IMR-90 (cell line): Measurements from ENCODE around the gene SPINDOC. TPM values are rescaled to one million over a fixed set of nuclear protein-coding genes. Genes with fewer than 3 reads are reported as not detected.

Experiments used
- ATAC-seq: fragments of 200-7000 bp; cut with Tn5 transposase; 2 replicates; pipeline ENCODE4 v1.9.1; 2020; ENCODE audit warnings: low read depth, mild to moderate bottlenecking, moderate library complexity
- BruUV-seq: library from RNA; stranded (reverse); fragments of 400-500 nt; replicated peaks from 2 replicates; lab custom pipeline; 2021; lab: Mats Ljungman, UMichigan
- CTCF ChIA-PET: fragments of 300-600 bp; formaldehyde crosslinking; extraction: SDS; loops from one replicate; lab custom pipeline; 2021; ENCODE audit warnings: antibody characterized with exemption; lab: Yijun Ruan, JAX
- POLR2A ChIA-PET: fragments of 300-600 bp; sonication (Branson Sonifier 250); formaldehyde crosslinking; loops from one replicate; lab custom pipeline; 2022; ENCODE audit warnings: antibody characterized with exemption; ENCODE audit not compliant: unreplicated experiment; lab: Charles Lee
- DNase-seq: peaks from one replicate; pipeline ENCODE4 v3.0.0; 2013
- H2AFZ ChIP-seq: replicated peaks from 2 replicates; pipeline ENCODE3; 2013; ENCODE audit warnings: low read length, mild to moderate bottlenecking; ENCODE audit not compliant: poor library complexity
- H2AK5ac ChIP-seq: 2 replicates; pipeline ENCODE4 v1.6.1; 2013; ENCODE audit warnings: low read depth, low read length, inconsistent platforms
- H2AK9ac ChIP-seq: replicated peaks from 2 replicates; pipeline ENCODE3; 2013; ENCODE audit warnings: mild to moderate bottlenecking, low read depth, low read length, moderate library complexity; ENCODE audit not compliant: poor library complexity
- H2BK120ac ChIP-seq: 2 replicates; pipeline ENCODE4 v1.6.1; 2013; ENCODE audit warnings: low read depth, low read length, inconsistent platforms
- H2BK15ac ChIP-seq: 3 replicates; pipeline ENCODE4 v1.6.1; 2013; ENCODE audit warnings: low read depth, low read length, inconsistent platforms
- H2BK20ac ChIP-seq: 2 replicates; pipeline ENCODE4 v1.6.1; 2013; ENCODE audit warnings: low read depth, mild to moderate bottlenecking, inconsistent platforms, low read length, moderate library complexity
- H2BK5ac ChIP-seq: 2 replicates; pipeline ENCODE4 v1.6.1; 2013; ENCODE audit warnings: mild to moderate bottlenecking, low read depth, low read length, inconsistent platforms; ENCODE audit not compliant: poor library complexity, severe bottlenecking
- H3K14ac ChIP-seq: replicated peaks from 2 replicates; pipeline ENCODE4 v1.6.1; 2013; ENCODE audit warnings: low read depth, low read length, inconsistent platforms
- H3K18ac ChIP-seq: 2 replicates; pipeline ENCODE4 v1.6.1; 2013; ENCODE audit warnings: low read depth, low read length, control low read depth
- H3K23ac ChIP-seq: 2 replicates; pipeline ENCODE4 v1.6.1; 2013; ENCODE audit warnings: low read depth, low read length, inconsistent platforms
- H3K27ac ChIP-seq: 2 replicates; pipeline ENCODE4 v1.5.1; 2013; ENCODE audit warnings: mild to moderate bottlenecking, control low read depth, low read length; ENCODE audit not compliant: insufficient read depth
- H3K27me3 ChIP-seq: 2 replicates; pipeline ENCODE4 v1.6.1; 2013; ENCODE audit warnings: low read length; ENCODE audit not compliant: control insufficient read depth, insufficient read depth
- H3K36me3 ChIP-seq: 2 replicates; pipeline ENCODE4 v1.6.1; 2013; ENCODE audit warnings: low read length, mixed read lengths; ENCODE audit not compliant: control insufficient read depth, insufficient read depth
- H3K4ac ChIP-seq: 2 replicates; pipeline ENCODE4 v1.6.1; 2013; ENCODE audit warnings: low read depth, low read length, inconsistent platforms
- H3K4me1 ChIP-seq: 2 replicates; pipeline ENCODE4 v1.6.1; 2013; ENCODE audit warnings: low read length, mixed read lengths; ENCODE audit not compliant: control insufficient read depth, insufficient read depth
- H3K4me2 ChIP-seq: 2 replicates; pipeline ENCODE4 v1.6.1; 2013; ENCODE audit warnings: low read depth, mild to moderate bottlenecking, control low read depth, low read length, moderate library complexity
- H3K4me3 ChIP-seq: 2 replicates; pipeline ENCODE4 v1.5.1; 2013; ENCODE audit warnings: low read depth, mild to moderate bottlenecking, control low read depth, low read length, moderate library complexity; ENCODE audit not compliant: insufficient read depth
- H3K56ac ChIP-seq: 2 replicates; pipeline ENCODE4 v1.6.1; 2013; ENCODE audit warnings: low read length, inconsistent platforms; ENCODE audit not compliant: insufficient read depth; ENCODE audit errors: extremely low read depth
- H3K79me1 ChIP-seq, 2 experiments: 2 replicates each; pipeline ENCODE4 v1.6.1; 2013; ENCODE audit warnings: low read length in 2 of 2, inconsistent platforms in 1 of 2, low read depth in 1 of 2
- H3K9ac ChIP-seq: 2 replicates; pipeline ENCODE4 v1.6.1; 2013; ENCODE audit warnings: low read depth, low read length, control low read depth
- H3K9me1 ChIP-seq: 2 replicates; pipeline ENCODE4 v1.6.1; 2013; ENCODE audit warnings: low read length, inconsistent platforms; ENCODE audit not compliant: insufficient read depth
- H3K9me3 ChIP-seq: 2 replicates; pipeline ENCODE4 v1.6.1; 2013; ENCODE audit warnings: low read length; ENCODE audit not compliant: control insufficient read depth, insufficient read depth
- H4K20me1 ChIP-seq: 2 replicates; pipeline ENCODE4 v1.6.1; 2013; ENCODE audit warnings: low read length, inconsistent platforms; ENCODE audit not compliant: insufficient read depth
- H4K5ac ChIP-seq: 2 replicates; pipeline ENCODE4 v1.6.1; 2013; ENCODE audit warnings: mild to moderate bottlenecking, low read depth, low read length, control low read depth
- H4K8ac ChIP-seq, 2 experiments: 2 replicates each; pipeline ENCODE4 v1.6.1; 2013; ENCODE audit warnings: low read depth in 2 of 2, low read length in 2 of 2, control low read depth in 1 of 2, inconsistent platforms in 1 of 2
- H4K91ac ChIP-seq: 2 replicates; pipeline ENCODE4 v1.6.1; 2013; ENCODE audit warnings: low read depth, low read length, inconsistent platforms; ENCODE audit not compliant: insufficient read depth
- BHLHE40 ChIP-seq: fragments of 150-350 bp; IDR thresholded peaks from 2 replicates; pipeline ENCODE4 v1.6.1; 2016; ENCODE audit warnings: mild to moderate bottlenecking, low read depth, low read length
- CEBPB ChIP-seq: IDR thresholded peaks from 2 replicates; pipeline ENCODE4 v1.6.1; 2012; ENCODE audit warnings: low read depth, low read length, improper control_type of control experiment
- CHD1 ChIP-seq: IDR thresholded peaks from 2 replicates; pipeline ENCODE4 v1.6.1; 2012; ENCODE audit warnings: low read depth, low read length, improper control_type of control experiment
- FOS ChIP-seq: fragments of 150-350 bp; IDR thresholded peaks from 2 replicates; pipeline ENCODE4 v1.6.1; 2016; ENCODE audit warnings: low read depth, low read length
- MAFK ChIP-seq: IDR thresholded peaks from 2 replicates; pipeline ENCODE4 v1.6.1; 2012; ENCODE audit warnings: low read depth, low read length, improper control_type of control experiment
- MAZ ChIP-seq: IDR thresholded peaks from 2 replicates; pipeline ENCODE4 v1.6.1; 2012; ENCODE audit warnings: low read depth, mild to moderate bottlenecking, low read length, improper control_type of control experiment, moderate library complexity, borderline replicate concordance
- MXI1 ChIP-seq: IDR thresholded peaks from 2 replicates; pipeline ENCODE4 v1.6.1; 2012; ENCODE audit warnings: low read depth, mild to moderate bottlenecking, low read length, moderate library complexity, borderline replicate concordance
- NFE2L2 ChIP-seq: fragments of 150-350 bp; IDR thresholded peaks from 2 replicates; pipeline ENCODE4 v1.6.1; 2016; ENCODE audit warnings: low read depth, mild to moderate bottlenecking, low read length
- POLR2A ChIP-seq: IDR thresholded peaks from 2 replicates; pipeline ENCODE4 v1.6.1; 2012; ENCODE audit warnings: mild to moderate bottlenecking, low read depth, low read length
- RCOR1 ChIP-seq: IDR thresholded peaks from 2 replicates; pipeline ENCODE4 v1.6.1; 2012; ENCODE audit warnings: mild to moderate bottlenecking, low read length, improper control_type of control experiment; ENCODE audit not compliant: insufficient replicate concordance
- RFX5 ChIP-seq: IDR thresholded peaks from 2 replicates; pipeline ENCODE4 v1.8.0; 2012; ENCODE audit warnings: low read depth, mild to moderate bottlenecking, low read length, moderate library complexity
- SMC3 ChIP-seq: fragments of 150-350 bp; IDR thresholded peaks from 2 replicates; pipeline ENCODE4 v1.6.1; 2016; ENCODE audit warnings: low read depth, mild to moderate bottlenecking, antibody characterized with exemption, low read length, moderate library complexity
- WGBS, 2 experiments: methylation state at CpG; one replicate each; pipeline versions ENCODE4 v1.1.5 to v1.1.7; 2013; ENCODE audit warnings: missing lambda C conversion rate in 2 of 2; ENCODE audit not compliant: insufficient read length in 1 of 2; ENCODE audit errors: extremely low coverage in 2 of 2; 5-methylcytosine and 5-hydroxymethylcytosine counted together
- dilution Hi-C: fragments of 300-500 bp; cut with HindIII; formaldehyde crosslinking; loops from one replicate; pipeline ENCODE4 v1.14.3; 2018; ENCODE audit warnings: low sequenced_read_pairs; ENCODE audit not compliant: unreplicated experiment
- in situ Hi-C: fragments of 300-500 bp; cut with MboI; formaldehyde crosslinking; loops from 3 replicates; pipeline ENCODE4 v1.14.3; 2019; ENCODE audit warnings: low sequenced_read_pairs, inconsistent platforms, mixed read lengths
- intact Hi-C: fragments of 100-400 bp; cut with micrococcal nuclease; formaldehyde crosslinking; loops from 2 replicates; pipeline ENCODE4 v1.10.0; 2022
- polyA plus RNA-seq, 3 experiments: library from polyadenylated mRNA; depleted of rRNA; stranded (reverse); fragments of >200 nt; gene quantifications; 2 replicates each; pipeline ENCODE4 v1.2.3, GENCODE V29; 2012; ENCODE audit warnings: low replicate concordance in 1 of 3
- total RNA-seq: library from RNA; depleted of rRNA; stranded (reverse); fragments of >200 nt; gene quantifications from 2 replicates; pipeline ENCODE4 v1.2.3, GENCODE V29; 2012
- TF ChIP-seq, protein P1 (sequence below): conservative IDR thresholded peaks from 2 replicates; pipeline ENCODE4 v1.5.1; 2012; ENCODE audit warnings: mild to moderate bottlenecking, low read depth, low read length, improper control_type of control experiment
- TF ChIP-seq, protein P2 (sequence below): fragments of 150-350 bp; IDR thresholded peaks from 2 replicates; pipeline ENCODE4 v1.6.1; 2017; ENCODE audit warnings: mild to moderate bottlenecking, antibody characterized with exemption, low read length, low read depth
- TF ChIP-seq, protein P3 (sequence below): fragments of 150-350 bp; IDR thresholded peaks from 2 replicates; pipeline ENCODE4 v1.6.1; 2016; ENCODE audit warnings: low read depth, mild to moderate bottlenecking, low read length, moderate library complexity, borderline replicate concordance

Gene SPINDOC
- total and polyA plus RNA-seq, 2 of the 4 experiments (the other 2 are of a cell fraction), result 10.0 to 29.9 TPM

DNA sequence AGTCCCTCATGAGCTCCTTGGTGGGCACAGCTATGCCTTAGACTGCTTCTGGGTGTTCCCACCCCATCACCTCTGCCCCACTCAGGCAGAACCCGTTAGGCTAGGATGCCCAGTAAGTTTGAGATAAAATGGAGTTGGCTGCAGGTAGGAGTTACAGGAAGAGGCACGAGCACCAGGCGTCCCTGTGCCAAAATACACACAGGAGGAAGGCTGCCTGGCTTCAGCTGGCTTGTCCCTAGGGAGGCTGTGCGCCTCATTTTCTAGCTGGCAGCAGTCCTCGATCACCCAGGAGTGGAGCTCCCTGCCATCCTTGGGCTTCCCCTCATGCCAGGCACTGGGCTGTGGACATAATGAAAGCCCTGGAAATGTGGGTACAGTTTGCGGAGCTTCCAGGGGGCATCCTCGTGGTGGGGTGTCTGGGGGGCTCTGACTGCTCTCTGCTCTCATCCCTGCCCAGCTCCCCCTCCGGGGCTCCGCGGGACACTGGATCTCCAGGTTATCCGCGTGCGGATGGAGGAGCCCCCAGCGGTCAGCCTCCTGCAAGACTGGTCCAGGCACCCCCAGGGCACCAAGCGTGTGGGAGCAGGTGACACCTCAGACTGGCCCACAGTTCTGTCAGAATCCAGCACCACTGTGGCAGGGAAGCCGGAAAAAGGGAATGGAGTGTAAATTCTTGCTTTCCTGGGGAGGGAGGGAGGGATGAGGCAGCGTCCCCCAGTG lies 13.4 kb downstream of the SPINDOC start:
- Histone ChIP-seq H4K91ac (no peak overlapping the region), H3K18ac (no peak overlapping the region), H2BK15ac (no peak overlapping the region), H3K56ac (no peak overlapping the region), H3K27ac (no peak overlapping the region), H2BK20ac (no peak overlapping the region), H3K14ac (no peak overlapping the region), H2BK5ac (no peak overlapping the region), H2BK120ac (no peak overlapping the region), H3K79me1 (peaks cover 11 to 35% of the 10 kb centered on the region in 2 experiments; a peak in 3 of 4 replicates), H4K5ac (no peak overlapping the region), H3K23ac (no peak overlapping the region), H3K4ac (no peak overlapping the region), H3K36me3 (peaks cover 51% of the 10 kb centered on the region), H4K8ac (no peak overlapping the region), H3K4me1 (no peaks in the 10 kb centered on the region), H2AK9ac (no peak overlapping the region), H3K9me1 (no peaks in the 10 kb centered on the region), H2AK5ac (no peak overlapping the region), H3K9me3 (no peaks in the 10 kb centered on the region), H2AFZ (no peak overlapping the region), H3K27me3 (no peaks in the 10 kb centered on the region), H3K4me3 (no peak overlapping the region), H3K9ac (no peak overlapping the region), H4K20me1 (peaks cover 18% of the 10 kb centered on the region), H3K4me2 (no peak overlapping the region)
- intact Hi-C loops, result no loop called here
- dilution Hi-C loops, result no loop called here
- ATAC-seq, result no peak
- ChIA-PET POLR2A (no interaction called here), CTCF (no interaction called here)
- WGBS, 2 experiments, result 91% methylated on average over 4 of the region's 17 CpGs; no CpG with 5 or more reads in 1 of the 2 experiments
- in situ Hi-C loops, result no loop called here
- TF ChIP-seq POLR2A (no peak), MXI1 (no peak), RCOR1 (no peak), RFX5 (no peak), NFE2L2 (no peak), CEBPB (no peak), SMC3 (no peak), BHLHE40 (no peak), MAFK (no peak), FOS (no peak), MAZ (no peak), CHD1 (no peak)
- TF ChIP-seq, protein P1, sequence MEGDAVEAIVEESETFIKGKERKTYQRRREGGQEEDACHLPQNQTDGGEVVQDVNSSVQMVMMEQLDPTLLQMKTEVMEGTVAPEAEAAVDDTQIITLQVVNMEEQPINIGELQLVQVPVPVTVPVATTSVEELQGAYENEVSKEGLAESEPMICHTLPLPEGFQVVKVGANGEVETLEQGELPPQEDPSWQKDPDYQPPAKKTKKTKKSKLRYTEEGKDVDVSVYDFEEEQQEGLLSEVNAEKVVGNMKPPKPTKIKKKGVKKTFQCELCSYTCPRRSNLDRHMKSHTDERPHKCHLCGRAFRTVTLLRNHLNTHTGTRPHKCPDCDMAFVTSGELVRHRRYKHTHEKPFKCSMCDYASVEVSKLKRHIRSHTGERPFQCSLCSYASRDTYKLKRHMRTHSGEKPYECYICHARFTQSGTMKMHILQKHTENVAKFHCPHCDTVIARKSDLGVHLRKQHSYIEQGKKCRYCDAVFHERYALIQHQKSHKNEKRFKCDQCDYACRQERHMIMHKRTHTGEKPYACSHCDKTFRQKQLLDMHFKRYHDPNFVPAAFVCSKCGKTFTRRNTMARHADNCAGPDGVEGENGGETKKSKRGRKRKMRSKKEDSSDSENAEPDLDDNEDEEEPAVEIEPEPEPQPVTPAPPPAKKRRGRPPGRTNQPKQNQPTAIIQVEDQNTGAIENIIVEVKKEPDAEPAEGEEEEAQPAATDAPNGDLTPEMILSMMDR, result no peak
- TF ChIP-seq, protein P2, sequence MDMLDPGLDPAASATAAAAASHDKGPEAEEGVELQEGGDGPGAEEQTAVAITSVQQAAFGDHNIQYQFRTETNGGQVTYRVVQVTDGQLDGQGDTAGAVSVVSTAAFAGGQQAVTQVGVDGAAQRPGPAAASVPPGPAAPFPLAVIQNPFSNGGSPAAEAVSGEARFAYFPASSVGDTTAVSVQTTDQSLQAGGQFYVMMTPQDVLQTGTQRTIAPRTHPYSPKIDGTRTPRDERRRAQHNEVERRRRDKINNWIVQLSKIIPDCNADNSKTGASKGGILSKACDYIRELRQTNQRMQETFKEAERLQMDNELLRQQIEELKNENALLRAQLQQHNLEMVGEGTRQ, result no peak
- TF ChIP-seq, protein P3, sequence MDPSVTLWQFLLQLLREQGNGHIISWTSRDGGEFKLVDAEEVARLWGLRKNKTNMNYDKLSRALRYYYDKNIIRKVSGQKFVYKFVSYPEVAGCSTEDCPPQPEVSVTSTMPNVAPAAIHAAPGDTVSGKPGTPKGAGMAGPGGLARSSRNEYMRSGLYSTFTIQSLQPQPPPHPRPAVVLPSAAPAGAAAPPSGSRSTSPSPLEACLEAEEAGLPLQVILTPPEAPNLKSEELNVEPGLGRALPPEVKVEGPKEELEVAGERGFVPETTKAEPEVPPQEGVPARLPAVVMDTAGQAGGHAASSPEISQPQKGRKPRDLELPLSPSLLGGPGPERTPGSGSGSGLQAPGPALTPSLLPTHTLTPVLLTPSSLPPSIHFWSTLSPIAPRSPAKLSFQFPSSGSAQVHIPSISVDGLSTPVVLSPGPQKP, result no peak
- no peak for DNase-seq
- BruUV-seq, result no TSS peak
